ENCODE data around the gene FDCSP. TPM values are rescaled to one million over a fixed set of nuclear protein-coding genes. Genes with fewer than 3 reads are reported as not detected.

Gene FDCSP
- total and polyA plus RNA-seq, 2 of the 13 experiments (the other 11 are each of a cell fraction or from before 2014, with no cell fraction given) = not detected

DNA sequence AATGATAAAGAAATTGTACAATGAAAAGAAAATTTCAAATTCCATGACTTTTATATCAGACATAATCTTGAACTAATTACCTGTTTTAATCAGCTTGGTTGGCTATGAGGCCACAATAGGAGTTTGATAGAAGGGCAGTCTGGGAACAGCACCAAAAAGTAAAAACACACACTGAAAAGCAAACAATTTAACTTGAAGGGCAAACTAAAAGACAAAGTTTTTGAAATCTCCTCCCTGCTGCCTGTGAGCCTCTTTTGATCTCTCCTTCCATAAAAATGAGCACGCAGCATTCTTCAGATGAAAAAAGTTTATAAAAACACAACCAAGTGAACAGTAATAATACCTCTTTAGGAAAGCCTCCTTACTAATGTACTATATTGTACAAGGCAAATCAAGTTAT lies 22.3 kb upstream of the FDCSP start (continued):
- TF ChIP-seq E2F2 (CRISPR knock-in tag; IDR thresholded peaks at IDR 0.05; ENCODE audit: borderline replicate concordance) (no peak), ZNF451 (CRISPR knock-in tag; IDR thresholded peaks at IDR 0.05) (no peak), HMG20A (CRISPR knock-in tag; IDR thresholded peaks at IDR 0.05; ENCODE audit: borderline replicate concordance) (peak; percentile 51; the same call in 1 of the 2 replicates), ZFP82 (CRISPR knock-in tag; IDR thresholded peaks at IDR 0.05; ENCODE audit: borderline replicate concordance) (no peak), HOXA9 (CRISPR knock-in tag; IDR thresholded peaks at IDR 0.05; ENCODE audit: borderline replicate concordance) (no peak), ZNF557 (CRISPR knock-in tag; IDR thresholded peaks at IDR 0.05) (no peak), MXD1 (CRISPR knock-in tag; IDR thresholded peaks at IDR 0.05) (no peak), ZFP36L2 (CRISPR knock-in tag; IDR thresholded peaks at IDR 0.05) (no peak), RNF219 (CRISPR knock-in tag; IDR thresholded peaks at IDR 0.05) (no peak), KDM4B (CRISPR knock-in tag; IDR thresholded peaks at IDR 0.05) (no peak), CC2D1A (CRISPR knock-in tag; IDR thresholded peaks at IDR 0.05) (no peak), GATAD2A (CRISPR knock-in tag; IDR thresholded peaks at IDR 0.05) (peak; percentile 68), RFX3 (CRISPR knock-in tag; IDR thresholded peaks at IDR 0.05) (no peak), GABPA (IDR thresholded peaks at IDR 0.05; ENCODE audit: low read depth, low read length) (no peak), GABPA (CRISPR knock-in tag; IDR thresholded peaks at IDR 0.05; ENCODE audit: low read depth) (no peak), KLF13 (CRISPR knock-in tag; IDR thresholded peaks at IDR 0.05) (no peak), ZNF768 (CRISPR knock-in tag; IDR thresholded peaks at IDR 0.05) (no peak), NFIC (IDR thresholded peaks at IDR 0.05; ENCODE audit: low read length) (peak; percentile 66; the same call in 1 of the 2 replicates), SMYD3 (CRISPR knock-in tag; IDR thresholded peaks at IDR 0.05) (no peak; the same call in 1 of the 2 replicates)
- TF ChIP-seq, protein P1, sequence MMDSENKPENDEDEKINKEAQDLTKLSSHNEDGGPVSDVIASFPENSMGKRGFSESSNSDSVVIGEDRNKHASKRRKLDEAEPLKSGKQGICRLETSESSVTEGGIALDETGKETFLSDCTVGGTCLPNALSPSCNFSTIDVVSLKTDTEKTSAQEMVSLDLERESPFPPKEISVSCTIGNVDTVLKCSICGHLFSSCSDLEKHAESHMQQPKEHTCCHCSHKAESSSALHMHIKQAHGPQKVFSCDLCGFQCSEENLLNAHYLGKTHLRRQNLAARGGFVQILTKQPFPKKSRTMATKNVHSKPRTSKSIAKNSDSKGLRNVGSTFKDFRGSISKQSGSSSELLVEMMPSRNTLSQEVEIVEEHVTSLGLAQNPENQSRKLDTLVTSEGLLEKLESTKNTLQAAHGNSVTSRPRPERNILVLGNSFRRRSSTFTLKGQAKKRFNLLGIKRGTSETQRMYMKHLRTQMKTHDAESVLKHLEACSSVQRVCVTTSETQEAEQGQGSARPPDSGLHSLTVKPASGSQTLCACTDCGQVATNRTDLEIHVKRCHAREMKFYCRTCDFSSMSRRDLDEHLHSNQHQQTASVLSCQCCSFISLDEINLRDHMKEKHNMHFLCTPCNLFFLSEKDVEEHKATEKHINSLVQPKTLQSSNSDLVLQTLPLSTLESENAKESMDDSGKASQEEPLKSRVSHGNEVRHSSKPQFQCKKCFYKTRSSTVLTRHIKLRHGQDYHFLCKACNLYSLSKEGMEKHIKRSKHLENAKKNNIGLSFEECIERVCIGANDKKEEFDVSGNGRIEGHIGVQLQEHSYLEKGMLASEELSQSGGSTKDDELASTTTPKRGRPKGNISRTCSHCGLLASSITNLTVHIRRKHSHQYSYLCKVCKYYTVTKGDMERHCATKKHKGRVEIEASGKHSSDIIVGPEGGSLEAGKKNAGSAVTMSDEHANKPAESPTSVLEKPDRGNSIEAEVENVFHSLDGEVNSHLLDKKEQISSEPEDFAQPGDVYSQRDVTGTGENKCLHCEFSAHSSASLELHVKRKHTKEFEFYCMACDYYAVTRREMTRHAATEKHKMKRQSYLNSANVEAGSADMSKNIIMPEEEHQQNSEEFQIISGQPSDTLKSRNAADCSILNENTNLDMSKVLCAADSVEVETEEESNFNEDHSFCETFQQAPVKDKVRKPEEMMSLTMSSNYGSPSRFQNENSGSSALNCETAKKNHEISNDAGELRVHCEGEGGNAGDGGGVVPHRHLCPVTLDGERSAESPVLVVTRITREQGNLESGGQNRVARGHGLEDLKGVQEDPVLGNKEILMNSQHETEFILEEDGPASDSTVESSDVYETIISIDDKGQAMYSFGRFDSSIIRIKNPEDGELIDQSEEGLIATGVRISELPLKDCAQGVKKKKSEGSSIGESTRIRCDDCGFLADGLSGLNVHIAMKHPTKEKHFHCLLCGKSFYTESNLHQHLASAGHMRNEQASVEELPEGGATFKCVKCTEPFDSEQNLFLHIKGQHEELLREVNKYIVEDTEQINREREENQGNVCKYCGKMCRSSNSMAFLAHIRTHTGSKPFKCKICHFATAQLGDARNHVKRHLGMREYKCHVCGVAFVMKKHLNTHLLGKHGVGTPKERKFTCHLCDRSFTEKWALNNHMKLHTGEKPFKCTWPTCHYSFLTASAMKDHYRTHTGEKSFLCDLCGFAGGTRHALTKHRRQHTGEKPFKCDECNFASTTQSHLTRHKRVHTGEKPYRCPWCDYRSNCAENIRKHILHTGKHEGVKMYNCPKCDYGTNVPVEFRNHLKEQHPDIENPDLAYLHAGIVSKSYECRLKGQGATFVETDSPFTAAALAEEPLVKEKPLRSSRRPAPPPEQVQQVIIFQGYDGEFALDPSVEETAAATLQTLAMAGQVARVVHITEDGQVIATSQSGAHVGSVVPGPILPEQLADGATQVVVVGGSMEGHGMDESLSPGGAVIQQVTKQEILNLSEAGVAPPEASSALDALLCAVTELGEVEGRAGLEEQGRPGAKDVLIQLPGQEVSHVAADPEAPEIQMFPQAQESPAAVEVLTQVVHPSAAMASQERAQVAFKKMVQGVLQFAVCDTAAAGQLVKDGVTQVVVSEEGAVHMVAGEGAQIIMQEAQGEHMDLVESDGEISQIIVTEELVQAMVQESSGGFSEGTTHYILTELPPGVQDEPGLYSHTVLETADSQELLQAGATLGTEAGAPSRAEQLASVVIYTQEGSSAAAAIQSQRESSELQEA (CRISPR knock-in tag; IDR thresholded peaks at IDR 0.05; ENCODE audit: not compliant biosample characterization) = no peak

All from HepG2 (cell line).